HL-60 (cell line): ENCODE results near the gene RASIP1.
"Not testable (repeated sequence)": the region's sequence is repeated elsewhere in the genome, so short reads cannot be mapped to it uniquely, and the experiment has no call there.

Experiments used
- DNase-seq, 2 experiments: peaks; one replicate each; pipeline ENCODE4 v3.0.0-alpha.2; 2010 to 2020; ENCODE audit warnings: low read depth in 1 of 2, low spot score in 1 of 2
- H3K27ac ChIP-seq: fragments of 250-450 bp; sonication (Bioruptor Pico); replicated peaks from 2 replicates; pipeline ENCODE4 v1.5.1; 2020; ENCODE audit warnings: mild to moderate bottlenecking, moderate library complexity
- H3K27me3 ChIP-seq: fragments of 250-450 bp; sonication (Bioruptor Pico); 2 replicates; pipeline ENCODE4 v1.5.1; 2021; ENCODE audit warnings: mild to moderate bottlenecking, moderate library complexity; ENCODE audit not compliant: insufficient read depth, poor library complexity, severe bottlenecking
- H3K4me3 ChIP-seq: replicated peaks from 2 replicates; pipeline ENCODE4 v1.5.1; 2011; ENCODE audit warnings: mild to moderate bottlenecking, control low read depth, low read length; ENCODE audit not compliant: insufficient read depth
- CTCF ChIP-seq: IDR thresholded peaks from one replicate; pipeline ENCODE4 v1.5.1; 2011; ENCODE audit warnings: low read length, control low read depth, inconsistent platforms; ENCODE audit not compliant: insufficient read depth
- GABPA ChIP-seq: IDR thresholded peaks from 2 replicates; pipeline ENCODE4 v1.6.1; 2012; ENCODE audit warnings: low read depth
- POLR2AphosphoS5 ChIP-seq: IDR thresholded peaks from 2 replicates; pipeline ENCODE4 v1.6.1; 2012; ENCODE audit warnings: low read depth
- SPI1 ChIP-seq: IDR thresholded peaks from 2 replicates; pipeline ENCODE4 v1.6.1; 2012; ENCODE audit warnings: low read depth, mild to moderate bottlenecking, borderline replicate concordance
- TF ChIP-seq, protein P1 (sequence below): IDR thresholded peaks from 2 replicates; pipeline ENCODE4 v1.6.1; 2012; ENCODE audit warnings: low read depth; ENCODE audit not compliant: insufficient replicate concordance

RASIP1 gene

DNA sequence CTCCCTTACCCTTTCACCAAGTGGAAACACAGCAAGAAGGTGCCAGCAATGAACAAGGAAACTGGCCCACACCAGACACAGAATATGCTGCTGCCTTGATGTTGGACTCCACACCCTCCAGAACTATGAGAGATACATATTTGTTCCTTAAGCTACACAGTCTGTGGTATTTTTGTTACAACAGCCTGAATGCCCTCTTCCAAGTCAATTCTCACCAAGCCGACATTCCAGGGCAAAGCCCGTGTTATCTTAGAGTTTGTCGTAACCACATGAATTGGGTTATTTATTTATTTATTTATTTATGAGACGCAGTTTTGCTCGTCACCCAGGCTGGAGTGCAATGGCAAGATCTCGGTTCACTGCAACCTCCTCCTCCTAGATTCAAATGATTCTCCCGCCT is 29.9 kb upstream of the RASIP1 start:
- H3K27ac ChIP-seq: no peak overlapping the region
- H3K27me3 ChIP-seq: no peaks in the 10 kb centered on the region
- TF ChIP-seq CTCF (no peak), SPI1 (no peak), POLR2AphosphoS5 (no peak), GABPA (no peak)
- TF ChIP-seq, protein P1, sequence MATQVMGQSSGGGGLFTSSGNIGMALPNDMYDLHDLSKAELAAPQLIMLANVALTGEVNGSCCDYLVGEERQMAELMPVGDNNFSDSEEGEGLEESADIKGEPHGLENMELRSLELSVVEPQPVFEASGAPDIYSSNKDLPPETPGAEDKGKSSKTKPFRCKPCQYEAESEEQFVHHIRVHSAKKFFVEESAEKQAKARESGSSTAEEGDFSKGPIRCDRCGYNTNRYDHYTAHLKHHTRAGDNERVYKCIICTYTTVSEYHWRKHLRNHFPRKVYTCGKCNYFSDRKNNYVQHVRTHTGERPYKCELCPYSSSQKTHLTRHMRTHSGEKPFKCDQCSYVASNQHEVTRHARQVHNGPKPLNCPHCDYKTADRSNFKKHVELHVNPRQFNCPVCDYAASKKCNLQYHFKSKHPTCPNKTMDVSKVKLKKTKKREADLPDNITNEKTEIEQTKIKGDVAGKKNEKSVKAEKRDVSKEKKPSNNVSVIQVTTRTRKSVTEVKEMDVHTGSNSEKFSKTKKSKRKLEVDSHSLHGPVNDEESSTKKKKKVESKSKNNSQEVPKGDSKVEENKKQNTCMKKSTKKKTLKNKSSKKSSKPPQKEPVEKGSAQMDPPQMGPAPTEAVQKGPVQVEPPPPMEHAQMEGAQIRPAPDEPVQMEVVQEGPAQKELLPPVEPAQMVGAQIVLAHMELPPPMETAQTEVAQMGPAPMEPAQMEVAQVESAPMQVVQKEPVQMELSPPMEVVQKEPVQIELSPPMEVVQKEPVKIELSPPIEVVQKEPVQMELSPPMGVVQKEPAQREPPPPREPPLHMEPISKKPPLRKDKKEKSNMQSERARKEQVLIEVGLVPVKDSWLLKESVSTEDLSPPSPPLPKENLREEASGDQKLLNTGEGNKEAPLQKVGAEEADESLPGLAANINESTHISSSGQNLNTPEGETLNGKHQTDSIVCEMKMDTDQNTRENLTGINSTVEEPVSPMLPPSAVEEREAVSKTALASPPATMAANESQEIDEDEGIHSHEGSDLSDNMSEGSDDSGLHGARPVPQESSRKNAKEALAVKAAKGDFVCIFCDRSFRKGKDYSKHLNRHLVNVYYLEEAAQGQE: no peak
- DNase-seq: no peak
- no peak overlapping the region for H3K4me3 ChIP-seq

- Histone ChIP-seq H3K27ac (no peak overlapping the region), H3K27me3 (no peaks in the 10 kb centered on the region), H3K4me3 (no peak overlapping the region)
- no peak for TF ChIP-seq CTCF
- no peak for TF ChIP-seq GABPA
- no peak for TF ChIP-seq POLR2AphosphoS5
- peak; percentile 81 for TF ChIP-seq SPI1
- DNase-seq: no peak
Measured at GRCh38 chr19:48768994-48769713, 28.7 kb upstream of the RASIP1 start.

DNA sequence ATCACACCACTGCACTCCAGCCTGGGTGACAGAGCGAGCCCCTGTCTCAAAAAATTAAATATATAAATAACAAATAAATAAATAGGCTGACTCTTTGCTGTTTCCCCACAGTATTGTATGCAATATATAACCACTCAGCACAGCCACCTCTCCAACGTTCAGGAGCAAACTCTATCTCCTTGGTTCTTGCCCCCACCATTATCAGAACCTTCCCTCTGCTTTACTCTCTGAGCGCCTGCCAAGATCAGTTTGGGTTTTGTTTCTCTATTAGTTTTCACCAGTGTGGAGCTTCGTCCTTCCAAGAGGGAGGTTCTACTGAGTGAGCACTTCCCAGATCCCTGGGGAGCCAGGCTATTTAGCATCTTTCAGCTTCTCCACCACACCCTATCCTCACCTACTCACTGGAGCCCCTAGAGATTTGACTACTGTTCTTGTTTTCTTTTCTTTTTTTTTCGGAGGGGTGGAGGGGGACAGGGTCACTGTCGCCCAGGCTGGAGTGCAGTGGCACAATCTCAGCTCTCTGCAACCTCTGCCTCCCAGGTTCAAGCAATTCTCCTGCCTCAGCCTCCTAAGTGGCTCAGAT is 27.9 kb upstream of the RASIP1 start:
- not testable (repeated sequence) for H3K27ac ChIP-seq, H3K27me3 ChIP-seq, DNase-seq, H3K4me3 ChIP-seq

- H3K27me3 ChIP-seq, H3K4me3 ChIP-seq, H3K27ac ChIP-seq, DNase-seq: not testable (repeated sequence)
Measured at GRCh38 chr19:48765816-48766215, 25.4 kb upstream of the RASIP1 start.

- peaks cover 10% of the 10 kb centered on the region for H3K27me3 ChIP-seq
- H3K27ac ChIP-seq: no peak overlapping the region
- peak in 1 of 2 experiments; percentile 19 for DNase-seq
Measured at GRCh38 chr19:48760504-48761205, 20.2 kb upstream of the RASIP1 start.

More at GRCh38 chr19:48760504-48761205, 20.2 kb upstream of the RASIP1 start:
- no peak for TF ChIP-seq CTCF
- no peak for TF ChIP-seq GABPA
- TF ChIP-seq POLR2AphosphoS5: no peak
- TF ChIP-seq, protein P1: no peak
- no peak for TF ChIP-seq SPI1
- no peak overlapping the region for H3K4me3 ChIP-seq
